Panc1 (cell line): Measurements from ENCODE around the gene RBSN. TPM values are rescaled to one million over a fixed set of nuclear protein-coding genes. Genes with fewer than 3 reads are reported as not detected.

Source experiments
- ATAC-seq: fragments of 200-7000 bp; cut with Tn5 transposase; 2 replicates; pipeline ENCODE4 v1.9.1; 2020; ENCODE audit warnings: mild to moderate bottlenecking, moderate library complexity
- BruUV-seq: library from RNA; stranded (reverse); fragments of 400-500 nt; replicated peaks from 2 replicates; lab custom pipeline; 2021; lab: Mats Ljungman, UMichigan
- CTCF ChIA-PET: fragments of 300-600 bp; sonication (Branson Sonifier 250); formaldehyde crosslinking; loops from one replicate; lab custom pipeline; 2022; ENCODE audit warnings: antibody characterized with exemption; lab: Charles Lee
- POLR2A ChIA-PET: fragments of 300-600 bp; sonication (Branson Sonifier 250); formaldehyde crosslinking; loops from one replicate; lab custom pipeline; 2022; ENCODE audit warnings: antibody characterized with exemption; lab: Charles Lee
- DNase-seq: peaks from one replicate; pipeline ENCODE4 v3.0.0-alpha.2; 2010; ENCODE audit warnings: low read depth, low spot score
- H3K27ac ChIP-seq: 2 replicates; pipeline ENCODE4 v1.5.1; 2011; ENCODE audit warnings: mild to moderate bottlenecking, low read length, inconsistent platforms
- H3K27me3 ChIP-seq: fragments of 200-500 bp; sonication (Bioruptor generic); 2 replicates; pipeline ENCODE4 v1.6.0; 2014; ENCODE audit warnings: low read length, inconsistent platforms; ENCODE audit not compliant: control insufficient read depth, insufficient read depth
- H3K36me3 ChIP-seq: fragments of 200-500 bp; sonication (Bioruptor generic); 2 replicates; pipeline ENCODE4 v1.5.1; 2014; ENCODE audit warnings: inconsistent platforms, mild to moderate bottlenecking, low read length, moderate library complexity; ENCODE audit not compliant: control insufficient read depth, insufficient read depth
- H3K4me1 ChIP-seq: 2 replicates; pipeline ENCODE4 v1.5.1; 2011; ENCODE audit warnings: inconsistent platforms, mild to moderate bottlenecking, low read length, moderate library complexity; ENCODE audit not compliant: control insufficient read depth, insufficient read depth
- H3K4me3 ChIP-seq, 2 experiments: 2 replicates each; pipeline ENCODE4 v1.5.1; 2011 to 2012; ENCODE audit warnings: low read depth in 2 of 2, low read length in 2 of 2, mild to moderate bottlenecking in 2 of 2, inconsistent platforms in 1 of 2, moderate library complexity in 1 of 2
- H3K9me3 ChIP-seq: fragments of 200-500 bp; sonication (Bioruptor generic); 2 replicates; pipeline ENCODE4 v1.5.1; 2014; ENCODE audit warnings: low read depth, mild to moderate bottlenecking, inconsistent platforms, low read length, moderate library complexity; ENCODE audit not compliant: control insufficient read depth, insufficient read depth
- CTCF ChIP-seq: fragments of 450-650 bp; IDR thresholded peaks from 2 replicates; pipeline ENCODE4 v1.5.1; 2017; ENCODE audit warnings: mild to moderate bottlenecking
- POLR2AphosphoS5 ChIP-seq: IDR thresholded peaks from 2 replicates; pipeline ENCODE4 v1.6.1; 2012; ENCODE audit warnings: mild to moderate bottlenecking, low read depth, low read length, moderate library complexity
- REST ChIP-seq, 2 experiments: IDR thresholded peaks; 2 replicates each; pipeline ENCODE4 v1.6.1; 2011 to 2012; ENCODE audit warnings: low read depth in 2 of 2, control low read depth in 1 of 2, low read length in 1 of 2, mild to moderate bottlenecking in 1 of 2, moderate library complexity in 1 of 2; ENCODE audit not compliant: insufficient read depth in 1 of 2
- SIN3A ChIP-seq: IDR thresholded peaks from 2 replicates; pipeline ENCODE4 v1.6.1; 2012; ENCODE audit warnings: low read depth, mild to moderate bottlenecking, low read length, moderate library complexity, borderline replicate concordance; ENCODE audit not compliant: insufficient read depth
- TCF7L2 ChIP-seq: IDR thresholded peaks from 2 replicates; pipeline ENCODE4 v1.6.1; 2011; ENCODE audit warnings: mild to moderate bottlenecking, low read depth, low read length, inconsistent platforms
- in situ Hi-C: cut with HindIII; loops from 2 replicates; pipeline ENCODE4 v1.10.0; 2016; ENCODE audit warnings: low sequenced_read_pairs, low pct_unique_long_range_greater_than_20kb
- intact Hi-C: fragments of 100-400 bp; cut with micrococcal nuclease; formaldehyde crosslinking; loops from one replicate; pipeline ENCODE4 v1.10.0; 2022; ENCODE audit not compliant: unreplicated experiment
- total RNA-seq: library from RNA; stranded (reverse); gene quantifications from one replicate; pipeline ENCODE4 v1.2.1, GENCODE V29; 2021; ENCODE audit not compliant: unreplicated experiment

Gene RBSN
- total RNA-seq, 1 experiment from 2014 or later: 13.6 TPM

- intact Hi-C loops (no loop called here), in situ Hi-C loops (no loop called here)
- Histone ChIP-seq H3K9me3 (no peaks in the 10 kb centered on the region), H3K27me3 (no peaks in the 10 kb centered on the region), H3K4me3 (no peak overlapping the region), H3K36me3 (peaks cover 7% of the 10 kb centered on the region; the same call in 1 of the 2 replicates), H3K4me1 (no peaks in the 10 kb centered on the region), H3K27ac (no peak overlapping the region)
- ChIA-PET POLR2A (no interaction called here), CTCF (no interaction called here)
- DNase-seq: no peak
- TF ChIP-seq POLR2AphosphoS5 (no peak), TCF7L2 (no peak), REST (IDR thresholded peaks at IDR 0.05; ENCODE audit: insufficient read depth in 1 of 2, low read depth in 2 of 2, low read length in 1 of 2) (no peak), CTCF (no peak), SIN3A (no peak)
- ATAC-seq: no peak
- BruUV-seq: no TSS peak
Measured at GRCh38 chr3:15056676-15057404, 42.1 kb downstream of the RBSN start.

- no peaks in the 10 kb centered on the region for H3K27me3 ChIP-seq
- H3K4me3 ChIP-seq: no peak overlapping the region
- CTCF ChIA-PET: no interaction called here
- intact Hi-C loops (no loop called here), in situ Hi-C loops (no loop called here)
- DNase-seq (no peak), ATAC-seq (no peak)
- H3K36me3 ChIP-seq: peaks cover 9% of the 10 kb centered on the region; the same call in 1 of the 2 replicates
- POLR2A ChIA-PET: no interaction called here
- no TSS peak for BruUV-seq
- no peaks in the 10 kb centered on the region; the same call in 1 of the 2 replicates for H3K4me1 ChIP-seq
- no peak overlapping the region for H3K27ac ChIP-seq
- TF ChIP-seq POLR2AphosphoS5 (no peak), TCF7L2 (no peak), REST (IDR thresholded peaks at IDR 0.05; ENCODE audit: insufficient read depth in 1 of 2, low read depth in 2 of 2, low read length in 1 of 2) (no peak), SIN3A (no peak), CTCF (no peak)
- H3K9me3 ChIP-seq: no peaks in the 10 kb centered on the region
Measured at GRCh38 chr3:15055019-15055557, 43.9 kb downstream of the RBSN start.
